Liver (tissue), 9 donors: ENCODE data around the gene ARNT2. TPM values are rescaled to one million over a fixed set of nuclear protein-coding genes. Genes with fewer than 3 reads are reported as not detected.

ENCODE experiments used
- DNase-seq: peaks from one replicate; pipeline ENCODE4 v3.0.0-alpha.2; 2017; ENCODE audit warnings: low spot score
- H3K27ac ChIP-seq, 2 donors: one replicate each; pipeline ENCODE4 v1.7.0; 2013; ENCODE audit warnings: inconsistent platforms in 2 of 2, low read length in 2 of 2, control low read depth in 1 of 2, low read depth in 1 of 2, mild to moderate bottlenecking in 1 of 2
- H3K27me3 ChIP-seq, 4 donors: one replicate each; pipeline versions ENCODE4 v1.6.1 to v1.7.0; 2013; ENCODE audit warnings: low read length in 3 of 4, inconsistent platforms in 1 of 4, mild to moderate bottlenecking in 1 of 4, moderate library complexity in 1 of 4; ENCODE audit not compliant: control insufficient read depth in 4 of 4, insufficient read depth in 4 of 4
- H3K36me3 ChIP-seq, 4 donors: one replicate each; pipeline versions ENCODE4 v1.6.1 to v1.7.0; 2013; ENCODE audit warnings: low read length in 3 of 4, mild to moderate bottlenecking in 3 of 4, low read depth in 1 of 4, moderate library complexity in 1 of 4; ENCODE audit not compliant: control insufficient read depth in 4 of 4, insufficient read depth in 3 of 4
- H3K4me1 ChIP-seq, 4 donors: one replicate each; pipeline versions ENCODE4 v1.6.1 to v1.7.0; 2013; ENCODE audit warnings: low read length in 3 of 4, mild to moderate bottlenecking in 3 of 4, moderate library complexity in 1 of 4; ENCODE audit not compliant: control insufficient read depth in 4 of 4, insufficient read depth in 4 of 4
- H3K4me3 ChIP-seq, 3 donors: one replicate each; pipeline versions ENCODE4 v1.6.1 to v1.7.0; 2013; ENCODE audit warnings: low read length in 3 of 3, control low read depth in 1 of 3, low read depth in 1 of 3, mild to moderate bottlenecking in 1 of 3
- H3K9ac ChIP-seq, 2 donors: one replicate each; pipeline ENCODE4 v1.7.0; 2013; ENCODE audit warnings: low read length in 2 of 2, mild to moderate bottlenecking in 2 of 2, moderate library complexity in 2 of 2, control low read depth in 1 of 2, low read depth in 1 of 2
- H3K9me3 ChIP-seq, 4 donors: one replicate each; pipeline versions ENCODE4 v1.6.1 to v1.7.0; 2013; ENCODE audit warnings: low read length in 3 of 4; ENCODE audit not compliant: control insufficient read depth in 4 of 4
- ATF3 ChIP-seq: IDR thresholded peaks from 2 replicates; pipeline ENCODE4 v1.6.1; 2016; ENCODE audit warnings: antibody characterized with exemption
- CTCF ChIP-seq: fragments of 150-350 bp; IDR thresholded peaks from 2 replicates; pipeline ENCODE4 v1.5.1; 2017; ENCODE audit warnings: improper control_type of control experiment, low read depth, low read length; ENCODE audit not compliant: missing input control
- EGR1 ChIP-seq, 2 donors: IDR thresholded peaks; 2 replicates each; pipeline ENCODE4 v1.6.1; 2016 to 2018; ENCODE audit warnings: antibody characterized with exemption in 2 of 2, low read depth in 2 of 2
- FOXA1 ChIP-seq: IDR thresholded peaks from 2 replicates; pipeline ENCODE4 v1.6.1; 2016; ENCODE audit warnings: antibody characterized with exemption
- FOXA2 ChIP-seq: IDR thresholded peaks from 2 replicates; pipeline ENCODE4 v1.6.1; 2016; ENCODE audit warnings: antibody characterized with exemption
- GABPA ChIP-seq, 2 donors: IDR thresholded peaks in 1 of 2; conservative IDR thresholded peaks in 1 of 2; 2 replicates each; pipeline ENCODE4 v1.6.1; 2016; ENCODE audit warnings: antibody characterized with exemption in 2 of 2, mild to moderate bottlenecking in 1 of 2, moderate library complexity in 1 of 2
- HNF4A ChIP-seq, 2 donors: conservative IDR thresholded peaks; 2 replicates each; pipeline ENCODE4 v1.6.1; 2016; ENCODE audit warnings: antibody characterized with exemption in 2 of 2, mild to moderate bottlenecking in 2 of 2
- HNF4G ChIP-seq: IDR thresholded peaks from 2 replicates; pipeline ENCODE4 v1.6.1; 2016; ENCODE audit warnings: antibody characterized with exemption
- JUND ChIP-seq, 2 donors: IDR thresholded peaks; 2 replicates each; pipeline ENCODE4 v1.6.1; 2016; ENCODE audit warnings: antibody characterized with exemption in 2 of 2
- MAX ChIP-seq: IDR thresholded peaks from 2 replicates; pipeline ENCODE4 v1.6.1; 2016; ENCODE audit warnings: antibody characterized with exemption
- NR2F2 ChIP-seq: IDR thresholded peaks from 2 replicates; pipeline ENCODE4 v1.6.1; 2016; ENCODE audit warnings: antibody characterized with exemption
- RAD21 ChIP-seq, 2 donors: IDR thresholded peaks; 2 replicates each; pipeline ENCODE4 v1.6.1; 2016; ENCODE audit warnings: antibody characterized with exemption in 2 of 2, mild to moderate bottlenecking in 2 of 2
- REST ChIP-seq: IDR thresholded peaks from 2 replicates; pipeline ENCODE4 v1.6.1; 2016; ENCODE audit warnings: antibody characterized with exemption, mild to moderate bottlenecking
- RXRA ChIP-seq, 2 donors: IDR thresholded peaks; 2 replicates each; pipeline ENCODE4 v1.6.1; 2017 to 2018; ENCODE audit warnings: antibody characterized with exemption in 2 of 2, mild to moderate bottlenecking in 1 of 2
- SP1 ChIP-seq: IDR thresholded peaks from 2 replicates; pipeline ENCODE4 v1.6.1; 2018; ENCODE audit warnings: antibody characterized with exemption, mild to moderate bottlenecking
- TAF1 ChIP-seq: conservative IDR thresholded peaks from 2 replicates; pipeline ENCODE4 v1.6.1; 2016; ENCODE audit warnings: antibody characterized with exemption, mild to moderate bottlenecking
- YY1 ChIP-seq: IDR thresholded peaks from 2 replicates; pipeline ENCODE4 v1.6.1; 2016; ENCODE audit warnings: antibody characterized with exemption, mild to moderate bottlenecking
- WGBS: extraction: QIAGEN DNeasy Blood & Tissue Kit; methylation state at CpG from one replicate; pipeline ENCODE4 v1.1.7; 2013; 5-methylcytosine and 5-hydroxymethylcytosine counted together
- polyA plus RNA-seq, 2 donors: library from polyadenylated mRNA; stranded (reverse) in 1 of 2; unstranded in 1 of 2; fragments of 200-250 nt in 1 of 2; fragments of >200 nt in 1 of 2; fragmentation: Nextera tagmentation in 1 of 2; extraction: Ambion mirVana in 1 of 2; gene quantifications; one replicate each; pipeline versions ENCODE4 v1.2.1 to v1.2.3, GENCODE V29; 2013 to 2015
- total RNA-seq, 2 donors: library from RNA; depleted of rRNA; stranded (reverse); fragments of >200 nt; gene quantifications; one replicate each; pipeline ENCODE4 v1.2.3, GENCODE V29; 2014
- donor health status: healthy.
- donor health status: healthy.
- donor health status: healthy.
- donor health status: healthy.
- donor health status: healthy.

Gene ARNT2
- total and polyA plus RNA-seq, 4 donors: 0.17 to 0.92 (median 0.54) TPM

- DNase-seq: no peak
- TF ChIP-seq JUND (IDR thresholded peaks at IDR 0.05) (no peak), TAF1 (no peak), RXRA (IDR thresholded peaks at IDR 0.05) (no peak), CTCF (no peak), HNF4G (no peak), EGR1 (IDR thresholded peaks at IDR 0.05; ENCODE audit: low read depth in 2 of 2) (no peak), HNF4A (conservative IDR thresholded peaks at IDR 0.05) (no peak), REST (no peak), YY1 (no peak), MAX (no peak), ATF3 (no peak), FOXA1 (no peak), SP1 (no peak), GABPA (IDR thresholded peaks at IDR 0.05 in 1 of 2, conservative IDR thresholded peaks at IDR 0.05 in 1 of 2) (no peak), RAD21 (IDR thresholded peaks at IDR 0.05) (no peak), FOXA2 (no peak)
- WGBS: 49% methylated on average over 3 of the region's 3 CpGs
Observed at GRCh38 chr15:80441041-80441440, 36.9 kb downstream of the ARNT2 start.

GRCh38 chr15:80441714-80442113, 37.5 kb downstream of the ARNT2 start:
- no peak for DNase-seq
- Histone ChIP-seq H3K9ac (no peak overlapping the region), H3K4me1 (no peaks in the 10 kb centered on the region), H3K27me3 (peaks cover 0 to 2% (median 0%) of the 10 kb centered on the region in 4 donors), H3K9me3 (no peaks in the 10 kb centered on the region), H3K27ac (no peak overlapping the region), H3K36me3 (no peaks in the 10 kb centered on the region), H3K4me3 (no peak overlapping the region)
- 78% methylated on average over 7 of the region's 7 CpGs for WGBS
- no peak for TF ChIP-seq FOXA2
- no peak for TF ChIP-seq TAF1
- no peak for TF ChIP-seq EGR1 (IDR thresholded peaks at IDR 0.05; ENCODE audit: low read depth in 2 of 2)
- TF ChIP-seq RXRA (IDR thresholded peaks at IDR 0.05): no peak
- no peak for TF ChIP-seq JUND (IDR thresholded peaks at IDR 0.05)
- no peak for TF ChIP-seq NR2F2
- no peak for TF ChIP-seq RAD21 (IDR thresholded peaks at IDR 0.05)
- no peak for TF ChIP-seq SP1
- TF ChIP-seq HNF4G: no peak
- no peak for TF ChIP-seq FOXA1
- no peak for TF ChIP-seq YY1
- no peak for TF ChIP-seq REST

More at GRCh38 chr15:80441041-80441440, 36.9 kb downstream of the ARNT2 start:
- Histone ChIP-seq H3K4me3 (no peak overlapping the region), H3K9me3 (no peaks in the 10 kb centered on the region), H3K4me1 (no peaks in the 10 kb centered on the region), H3K9ac (no peak overlapping the region), H3K27me3 (peaks cover 0 to 3% (median under 1%) of the 10 kb centered on the region in 4 donors), H3K27ac (no peak overlapping the region), H3K36me3 (no peaks in the 10 kb centered on the region)
